WTC11 (cell line): ENCODE results near the gene TTC38. TPM values are rescaled to one million over a fixed set of nuclear protein-coding genes. Genes with fewer than 3 reads are reported as not detected.

Experiments used
- ATAC-seq: fragments of 200-7000 bp; cut with Tn5 transposase; 2 replicates; pipeline ENCODE4 v1.10.0; 2021; ENCODE audit warnings: mild to moderate bottlenecking, moderate library complexity
- CTCF ChIA-PET: fragments of 300-600 bp; sonication (Branson Sonifier 250); formaldehyde crosslinking; loops from one replicate; lab custom pipeline; 2021; ENCODE audit warnings: antibody characterized with exemption; lab: Charles Lee
- POLR2A ChIA-PET: fragments of 350-600 bp; sonication (Branson Sonifier 250); formaldehyde crosslinking; loops from one replicate; lab custom pipeline; 2021; ENCODE audit warnings: antibody characterized with exemption; lab: Charles Lee
- DNase-seq: peaks from one replicate; pipeline ENCODE4 v3.0.0; 2021; ENCODE audit warnings: low spot score
- H3K27ac Mint-ChIP-seq: 2 replicates; pipeline ENCODE4 v1.8.0; 2021; ENCODE audit warnings: mixed read lengths
- H3K27me3 Mint-ChIP-seq: 2 replicates; pipeline ENCODE4 v1.8.0; 2021; ENCODE audit warnings: low read depth, mild to moderate bottlenecking, moderate library complexity, mixed read lengths
- H3K36me3 Mint-ChIP-seq: 2 replicates; pipeline ENCODE4 v1.8.0; 2021; ENCODE audit warnings: mixed read lengths
- H3K4me1 Mint-ChIP-seq: 2 replicates; pipeline ENCODE4 v1.8.0; 2022; ENCODE audit warnings: mixed read lengths
- H3K4me3 Mint-ChIP-seq: 2 replicates; pipeline ENCODE4 v1.8.0; 2021; ENCODE audit warnings: mild to moderate bottlenecking, moderate library complexity, mixed read lengths
- H3K9me3 Mint-ChIP-seq: 2 replicates; pipeline ENCODE4 v1.8.0; 2021; ENCODE audit warnings: mixed read lengths
- ATF3 ChIP-seq: sonication (generic); formaldehyde crosslinking; conservative IDR thresholded peaks from 2 replicates; pipeline ENCODE4 v1.8.1; 2022; ENCODE audit warnings: mild to moderate bottlenecking, missing genetic modification reagents
- ATF6 ChIP-seq: sonication (generic); formaldehyde crosslinking; IDR thresholded peaks from 2 replicates; pipeline ENCODE4 v1.8.1; 2023; ENCODE audit warnings: mild to moderate bottlenecking, missing genetic modification reagents
- ELF4 ChIP-seq: sonication (generic); formaldehyde crosslinking; IDR thresholded peaks from 2 replicates; pipeline ENCODE4 v1.8.1; 2022; ENCODE audit warnings: low read depth, mild to moderate bottlenecking, moderate library complexity, missing genetic modification reagents
- ERG ChIP-seq: fragments of 250-450 bp; sonication (Bioruptor Pico); IDR thresholded peaks from 2 replicates; pipeline ENCODE4 v1.8.0; 2021; ENCODE audit warnings: mild to moderate bottlenecking
- ESRRA ChIP-seq: sonication (generic); formaldehyde crosslinking; IDR thresholded peaks from 2 replicates; pipeline ENCODE4 v1.8.1; 2022; ENCODE audit warnings: mild to moderate bottlenecking, missing genetic modification reagents, borderline replicate concordance
- ETV6 ChIP-seq: sonication (generic); formaldehyde crosslinking; IDR thresholded peaks from 2 replicates; pipeline ENCODE4 v1.8.1; 2022; ENCODE audit warnings: mild to moderate bottlenecking, missing genetic modification reagents
- FOXP1 ChIP-seq: sonication (generic); formaldehyde crosslinking; IDR thresholded peaks from 2 replicates; pipeline ENCODE4 v1.8.0; 2022; ENCODE audit warnings: missing genetic modification reagents, mild to moderate bottlenecking, moderate library complexity, borderline replicate concordance
- FOXP4 ChIP-seq: sonication (generic); formaldehyde crosslinking; IDR thresholded peaks from 2 replicates; pipeline ENCODE4 v1.8.0; 2022; ENCODE audit warnings: mild to moderate bottlenecking, missing genetic modification reagents
- GABPB1 ChIP-seq: sonication (generic); formaldehyde crosslinking; IDR thresholded peaks from 2 replicates; pipeline ENCODE4 v1.8.1; 2023; ENCODE audit warnings: mild to moderate bottlenecking, missing genetic modification reagents
- HMGA2 ChIP-seq: fragments of 250-450 bp; sonication (Bioruptor Pico); IDR thresholded peaks from 2 replicates; pipeline ENCODE4 v1.4.0; 2021; ENCODE audit warnings: mild to moderate bottlenecking, moderate library complexity
- KAT7 ChIP-seq: sonication (generic); formaldehyde crosslinking; IDR thresholded peaks from 2 replicates; pipeline ENCODE4 v1.8.1; 2023; ENCODE audit warnings: missing genetic modification reagents, mild to moderate bottlenecking, borderline replicate concordance
- MXD4 ChIP-seq: fragments of 250-450 bp; sonication (Bioruptor Pico); IDR thresholded peaks from 2 replicates; pipeline ENCODE4 v1.8.0; 2021; ENCODE audit warnings: mild to moderate bottlenecking, moderate library complexity, borderline replicate concordance
- MYBL2 ChIP-seq: sonication (generic); formaldehyde crosslinking; IDR thresholded peaks from 2 replicates; pipeline ENCODE4 v1.8.1; 2023; ENCODE audit warnings: mild to moderate bottlenecking, moderate library complexity, missing genetic modification reagents
- OVOL2 ChIP-seq: fragments of 250-450 bp; sonication (Bioruptor Pico); IDR thresholded peaks from 2 replicates; pipeline ENCODE4 v1.9.0; 2021; ENCODE audit warnings: mild to moderate bottlenecking, borderline replicate concordance
- RORB ChIP-seq: fragments of 250-450 bp; sonication (Bioruptor Pico); IDR thresholded peaks from 2 replicates; pipeline ENCODE4 v1.9.0; 2021; ENCODE audit warnings: mild to moderate bottlenecking
- TEAD4 ChIP-seq: sonication (generic); formaldehyde crosslinking; IDR thresholded peaks from 2 replicates; pipeline ENCODE4 v1.8.0; 2022; ENCODE audit warnings: mild to moderate bottlenecking, missing genetic modification reagents
- USF1 ChIP-seq: sonication (generic); formaldehyde crosslinking; IDR thresholded peaks from 2 replicates; pipeline ENCODE4 v1.8.0; 2022; ENCODE audit warnings: mild to moderate bottlenecking, missing genetic modification reagents
- ZNF219 ChIP-seq: sonication (generic); formaldehyde crosslinking; IDR thresholded peaks from 2 replicates; pipeline ENCODE4 v1.8.0; 2023; ENCODE audit warnings: missing genetic modification reagents, mild to moderate bottlenecking, borderline replicate concordance
- ZNF512 ChIP-seq: sonication (generic); formaldehyde crosslinking; IDR thresholded peaks from 2 replicates; pipeline ENCODE4 v1.8.1; 2022; ENCODE audit warnings: missing genetic modification reagents, borderline replicate concordance
- total RNA-seq: library from RNA; stranded (reverse); gene quantifications from 3 replicates; pipeline ENCODE4 v1.2.3, GENCODE V29; 2021
- TF ChIP-seq, protein P1 (sequence below): fragments of 250-450 bp; sonication (Bioruptor Pico); IDR thresholded peaks from 2 replicates; pipeline ENCODE4 v2.1.2; 2022; ENCODE audit warnings: mild to moderate bottlenecking, moderate library complexity
- TF ChIP-seq, protein P2 (sequence below): sonication (generic); formaldehyde crosslinking; IDR thresholded peaks from 2 replicates; pipeline ENCODE4 v1.8.0; 2022; ENCODE audit warnings: mild to moderate bottlenecking, missing genetic modification reagents
- TF ChIP-seq, protein P3 (sequence below): sonication (generic); formaldehyde crosslinking; IDR thresholded peaks from 2 replicates; pipeline ENCODE4 v1.8.1; 2022; ENCODE audit warnings: low read depth, missing genetic modification reagents, borderline replicate concordance

The TTC38 gene
- total RNA-seq, 1 experiment from 2014 or later, result 20.7 TPM

DNA sequence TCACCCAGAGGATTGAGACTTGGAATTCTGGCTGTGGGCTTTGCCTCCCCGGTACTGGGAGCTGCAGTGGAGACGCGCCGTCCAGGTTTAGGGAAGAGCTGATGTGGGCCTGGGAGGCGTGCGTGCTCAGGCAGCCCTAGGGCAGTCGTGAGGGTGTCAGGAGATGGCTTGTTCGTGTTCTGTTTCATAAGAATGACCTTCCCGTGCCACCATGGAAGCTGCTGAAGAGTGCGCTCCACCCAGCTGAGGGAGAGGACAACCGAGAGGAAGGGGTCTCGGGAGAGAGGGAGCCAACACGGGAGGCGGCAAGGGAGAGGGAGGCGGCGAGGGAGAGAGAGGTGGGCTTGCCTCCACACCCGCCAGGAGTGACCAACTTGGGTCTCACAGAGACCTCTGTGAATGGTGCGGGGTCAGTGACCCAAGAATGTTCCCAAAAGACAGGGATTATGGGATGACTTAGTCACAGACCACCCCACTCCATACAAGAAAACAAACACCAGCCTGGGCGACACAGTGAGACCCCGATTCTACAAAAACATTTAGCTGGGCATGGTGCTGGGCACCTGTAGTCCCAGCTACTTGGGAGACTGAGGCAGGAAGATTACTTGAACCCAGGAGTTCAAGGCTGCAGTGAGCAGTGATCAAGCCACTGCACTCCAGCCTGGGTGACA is 53.0 kb downstream of the TTC38 start (continued):
- TF ChIP-seq ETV6 (CRISPR knock-in tag), result no peak
- TF ChIP-seq, protein P1, sequence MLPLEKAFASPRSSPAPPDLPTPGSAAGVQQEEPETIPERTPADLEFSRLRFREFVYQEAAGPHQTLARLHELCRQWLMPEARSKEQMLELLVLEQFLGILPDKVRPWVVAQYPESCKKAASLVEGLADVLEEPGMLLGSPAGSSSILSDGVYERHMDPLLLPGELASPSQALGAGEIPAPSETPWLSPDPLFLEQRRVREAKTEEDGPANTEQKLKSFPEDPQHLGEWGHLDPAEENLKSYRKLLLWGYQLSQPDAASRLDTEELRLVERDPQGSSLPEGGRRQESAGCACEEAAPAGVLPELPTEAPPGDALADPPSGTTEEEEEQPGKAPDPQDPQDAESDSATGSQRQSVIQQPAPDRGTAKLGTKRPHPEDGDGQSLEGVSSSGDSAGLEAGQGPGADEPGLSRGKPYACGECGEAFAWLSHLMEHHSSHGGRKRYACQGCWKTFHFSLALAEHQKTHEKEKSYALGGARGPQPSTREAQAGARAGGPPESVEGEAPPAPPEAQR (CRISPR knock-in tag), result no peak
- TF ChIP-seq ESRRA, result no peak
- no peak for TF ChIP-seq ZNF219 (CRISPR knock-in tag)
- no peak for TF ChIP-seq RORB (CRISPR knock-in tag)

DNA sequence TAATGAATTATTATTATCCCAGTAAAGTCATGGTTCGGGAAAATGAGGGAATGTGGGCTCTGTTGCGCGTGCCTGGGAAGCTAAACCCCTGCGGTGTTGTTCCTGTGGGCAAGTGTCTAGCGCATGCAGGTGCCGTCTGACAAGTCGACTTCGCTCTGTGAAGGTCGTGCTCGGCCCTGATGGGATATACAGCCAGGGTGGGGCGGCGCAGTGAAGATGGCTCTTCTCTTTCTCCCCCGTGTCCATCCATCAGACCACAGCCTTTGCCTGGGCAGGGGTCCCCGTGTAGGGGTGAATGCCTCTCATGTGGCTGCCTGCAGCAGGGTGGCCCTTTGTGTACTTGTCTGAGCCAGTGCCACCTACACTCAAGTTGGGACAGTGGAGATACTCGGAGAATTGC is 54.9 kb downstream of the TTC38 start:
- DNase-seq (no peak), ATAC-seq (no peak)
- Mint-ChIP-seq H3K4me3 (no peak overlapping the region), H3K27me3 (no peaks in the 10 kb centered on the region), H3K27ac (no peak overlapping the region), H3K9me3 (no peaks in the 10 kb centered on the region), H3K4me1 (no peaks in the 10 kb centered on the region), H3K36me3 (peaks cover 55% of the 10 kb centered on the region)
- POLR2A ChIA-PET, result no interaction called here
- TF ChIP-seq FOXP1 (CRISPR knock-in tag) (no peak), ELF4 (CRISPR knock-in tag) (no peak), ERG (no peak), MXD4 (CRISPR knock-in tag) (no peak), MYBL2 (CRISPR knock-in tag) (no peak), ESRRA (no peak), TEAD4 (no peak)
- TF ChIP-seq, protein P2, sequence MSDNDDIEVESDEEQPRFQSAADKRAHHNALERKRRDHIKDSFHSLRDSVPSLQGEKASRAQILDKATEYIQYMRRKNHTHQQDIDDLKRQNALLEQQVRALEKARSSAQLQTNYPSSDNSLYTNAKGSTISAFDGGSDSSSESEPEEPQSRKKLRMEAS (CRISPR knock-in tag), result no peak
- CTCF ChIA-PET, result no interaction called here

DNA sequence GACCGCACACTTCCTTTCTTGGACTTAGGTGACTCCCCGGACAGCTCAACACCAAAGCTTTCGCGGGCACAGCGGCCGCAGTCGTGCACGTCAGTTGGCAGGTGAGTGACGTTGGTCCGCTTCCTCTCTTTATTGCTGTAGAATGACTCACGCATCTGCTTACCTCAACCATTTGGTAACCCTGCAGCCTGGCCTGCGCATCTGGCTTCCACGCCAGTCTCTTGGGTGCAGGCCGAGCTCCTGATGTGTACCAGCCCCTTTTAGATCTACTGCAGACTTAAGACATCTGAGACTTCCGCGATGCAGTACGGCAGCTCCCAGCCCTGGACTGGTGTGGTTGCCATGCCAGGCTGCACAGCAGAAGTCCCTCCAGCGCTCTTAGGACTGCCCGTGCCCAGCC is 55.4 kb downstream of the TTC38 start:
- ATAC-seq, result no peak
- peaks cover 53% of the 10 kb centered on the region for H3K36me3 Mint-ChIP-seq
- TF ChIP-seq KAT7 (no peak), ATF3 (no peak), GABPB1 (CRISPR knock-in tag) (no peak), ZNF512 (CRISPR knock-in tag) (no peak), ATF6 (CRISPR knock-in tag) (no peak), OVOL2 (CRISPR knock-in tag) (no peak), HMGA2 (CRISPR knock-in tag) (no peak), FOXP4 (CRISPR knock-in tag) (no peak), USF1 (CRISPR knock-in tag) (no peak)
- TF ChIP-seq, protein P2 (CRISPR knock-in tag), result no peak
- TF ChIP-seq, protein P3, sequence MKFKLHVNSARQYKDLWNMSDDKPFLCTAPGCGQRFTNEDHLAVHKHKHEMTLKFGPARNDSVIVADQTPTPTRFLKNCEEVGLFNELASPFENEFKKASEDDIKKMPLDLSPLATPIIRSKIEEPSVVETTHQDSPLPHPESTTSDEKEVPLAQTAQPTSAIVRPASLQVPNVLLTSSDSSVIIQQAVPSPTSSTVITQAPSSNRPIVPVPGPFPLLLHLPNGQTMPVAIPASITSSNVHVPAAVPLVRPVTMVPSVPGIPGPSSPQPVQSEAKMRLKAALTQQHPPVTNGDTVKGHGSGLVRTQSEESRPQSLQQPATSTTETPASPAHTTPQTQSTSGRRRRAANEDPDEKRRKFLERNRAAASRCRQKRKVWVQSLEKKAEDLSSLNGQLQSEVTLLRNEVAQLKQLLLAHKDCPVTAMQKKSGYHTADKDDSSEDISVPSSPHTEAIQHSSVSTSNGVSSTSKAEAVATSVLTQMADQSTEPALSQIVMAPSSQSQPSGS (CRISPR knock-in tag), result no peak

More for the DNA sequence above, 55.4 kb downstream of the TTC38 start:
- H3K4me1 Mint-ChIP-seq, result no peaks in the 10 kb centered on the region
- no peak overlapping the region for H3K27ac Mint-ChIP-seq
- H3K9me3 Mint-ChIP-seq, result no peaks in the 10 kb centered on the region
- CTCF ChIA-PET, result no interaction called here
- DNase-seq, result no peak
- no peak overlapping the region for H3K4me3 Mint-ChIP-seq
- H3K27me3 Mint-ChIP-seq, result no peaks in the 10 kb centered on the region
- POLR2A ChIA-PET, result no interaction called here
